ENCODE measurements around the gene CDC42EP4.
"Not testable (repeated sequence)": the region's sequence is repeated elsewhere in the genome, so short reads cannot be mapped to it uniquely, and the experiment has no call there.

CDC42EP4 gene

GRCh38 chr17:73320601-73321264, 8.9 kb upstream of the CDC42EP4 start:
- DNase-seq (ENCODE audit: low spot score), result no peak

DNA sequence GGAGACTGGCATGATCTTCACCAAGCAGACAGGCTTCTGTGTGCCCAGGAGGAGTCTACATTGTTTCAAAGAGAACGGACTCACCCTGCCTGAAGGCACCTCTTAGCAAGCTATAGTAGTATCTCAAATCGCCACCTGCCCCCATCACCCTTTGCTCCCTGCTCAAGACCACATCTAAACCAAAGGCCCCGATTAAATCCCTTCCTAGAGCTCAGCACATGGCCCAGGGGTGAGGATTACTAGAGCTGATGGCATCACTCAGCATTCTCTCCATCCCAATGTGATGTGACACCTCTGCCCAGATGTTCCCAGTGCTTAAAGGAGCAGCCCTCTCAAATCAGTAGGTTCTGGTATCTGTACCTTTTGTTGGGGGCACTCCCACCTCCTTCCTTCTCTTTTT, 8.0 kb upstream of the CDC42EP4 start:
- DNase-seq (ENCODE audit: low spot score), result no peak

GRCh38 chr17:73318836-73319235, 7.0 kb upstream of the CDC42EP4 start:
- no peak for DNase-seq (ENCODE audit: low spot score)

DNA sequence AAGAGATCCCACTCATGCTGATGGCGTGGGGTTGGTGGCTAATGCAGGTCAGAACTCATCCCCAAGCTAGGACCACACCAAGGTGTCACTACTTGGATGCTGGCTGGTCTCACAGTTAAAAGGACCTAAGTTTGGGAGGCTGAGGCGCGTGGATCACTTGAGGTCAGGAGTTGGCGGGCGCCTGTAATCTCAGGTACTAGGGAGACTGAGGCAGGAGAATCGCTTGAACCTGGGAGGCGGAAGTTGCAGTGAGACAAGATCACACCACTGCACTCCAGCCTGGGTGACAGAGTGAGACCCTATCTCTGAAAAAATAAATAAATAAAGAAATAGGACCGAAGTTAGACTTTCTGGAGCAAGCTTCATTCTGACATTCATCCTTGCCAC, 6.6 kb upstream of the CDC42EP4 start:
- DNase-seq (ENCODE audit: low spot score), result no peak

DNA sequence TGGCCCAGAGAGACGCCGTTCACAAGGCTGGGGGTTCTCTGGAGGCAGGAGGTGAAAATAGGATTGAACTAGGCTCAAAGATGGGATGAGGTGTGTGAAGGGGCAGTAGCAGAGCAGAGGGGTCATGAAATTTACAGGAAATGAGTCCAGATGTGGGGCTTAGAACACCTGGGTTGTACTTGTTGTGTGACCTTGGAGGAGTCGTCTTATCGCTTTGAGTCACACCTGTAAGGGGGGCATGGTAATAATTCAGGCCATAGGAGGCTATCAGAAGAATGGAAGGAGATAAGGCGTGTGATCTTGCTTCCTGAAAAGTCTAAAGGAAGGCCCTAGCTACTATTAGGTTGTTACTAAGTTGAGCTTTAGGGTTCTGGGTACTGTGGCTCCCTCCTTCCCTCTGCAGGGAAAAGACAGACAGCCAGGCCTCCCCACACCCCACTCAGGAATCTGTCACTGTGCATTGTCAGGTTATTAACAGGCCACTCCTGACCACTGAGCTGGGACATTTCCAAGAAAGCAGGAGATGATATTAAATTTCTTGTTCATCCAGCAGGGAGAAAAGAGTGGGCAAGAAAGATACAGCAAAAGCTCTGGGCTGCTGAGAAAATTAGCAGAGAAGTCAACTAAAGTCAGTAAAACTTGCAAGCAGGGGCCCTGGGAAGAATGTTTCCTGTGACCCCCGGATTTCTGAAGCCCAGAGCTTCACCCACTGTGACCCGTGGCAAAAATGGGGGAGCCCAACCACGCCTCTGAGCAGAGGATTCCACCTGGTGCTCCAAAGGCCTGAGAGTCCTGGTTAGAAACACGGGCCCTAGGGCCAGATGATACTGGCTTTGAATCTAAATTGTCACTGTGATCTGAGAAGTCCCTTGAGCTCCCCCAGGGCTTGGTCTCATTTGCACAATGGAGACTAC, 6.0 kb upstream of the CDC42EP4 start:
- no peak for DNase-seq (ENCODE audit: low spot score)

DNA sequence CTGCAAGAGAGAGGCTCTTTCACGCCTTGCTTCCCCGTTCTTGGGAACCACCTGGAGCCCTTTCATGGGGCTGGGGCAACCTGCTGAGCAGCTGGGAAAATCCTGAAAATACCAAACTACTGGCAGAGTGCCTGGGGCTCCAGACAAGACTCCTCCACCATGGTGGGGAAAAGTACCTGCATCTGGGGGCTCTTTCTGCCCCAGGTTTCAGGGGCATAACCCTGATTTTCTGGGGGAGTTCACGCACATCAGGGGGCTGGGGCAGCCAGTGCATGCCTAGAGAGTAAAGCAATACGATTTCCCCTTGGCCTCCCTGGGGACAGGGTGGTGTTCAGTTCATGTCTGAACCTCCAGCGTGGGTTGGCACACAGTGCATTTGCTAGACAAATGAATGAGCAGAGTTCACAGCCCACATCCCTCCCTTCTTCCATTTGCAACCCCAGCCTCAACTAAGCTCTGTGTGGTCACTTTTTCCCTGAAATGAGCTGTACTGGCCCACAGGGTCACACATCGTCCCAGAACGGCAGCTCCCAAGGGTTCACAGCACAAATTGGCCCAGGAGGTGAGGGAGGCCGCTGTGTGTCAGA, 5.2 kb upstream of the CDC42EP4 start:
- DNase-seq (ENCODE audit: low spot score), result no peak

- no peak for DNase-seq (ENCODE audit: low spot score)
Observed at GRCh38 chr17:73315471-73315870, 3.7 kb upstream of the CDC42EP4 start.

DNA sequence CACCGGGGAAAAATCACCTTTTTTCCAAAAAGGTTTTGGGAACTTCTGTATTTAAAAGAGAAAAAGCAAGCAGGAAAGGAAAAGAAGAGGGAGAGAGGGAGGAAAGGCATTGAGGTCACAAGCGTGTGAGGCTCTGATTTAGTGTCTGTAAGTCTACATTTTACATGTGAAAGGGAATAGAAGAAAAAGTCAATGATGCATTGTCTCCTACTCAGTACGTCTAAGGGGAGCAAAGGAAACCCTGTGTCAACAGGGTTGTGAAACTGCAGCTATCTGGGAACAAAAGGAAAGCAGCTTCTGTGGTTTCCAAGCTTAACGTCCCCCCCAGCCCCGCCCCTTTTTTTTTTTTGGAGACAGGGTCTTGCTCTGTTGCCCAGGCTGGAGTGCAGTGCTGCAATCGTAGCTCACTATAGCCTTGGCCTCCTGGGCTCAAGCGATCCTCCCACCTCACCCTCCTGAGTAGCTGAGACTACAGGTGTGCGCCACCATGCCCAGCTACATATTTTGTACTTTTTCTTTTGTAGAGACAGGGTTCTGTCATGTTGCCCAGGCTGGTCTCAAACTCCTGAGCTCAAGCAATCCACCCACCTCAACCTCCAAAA, 1.8 kb upstream of the CDC42EP4 start:
- no peak for DNase-seq (ENCODE audit: low spot score)

- DNase-seq (ENCODE audit: low spot score), result not testable (repeated sequence)
Observed at GRCh38 chr17:73312887-73313286, 1.1 kb upstream of the CDC42EP4 start.

- DNase-seq (ENCODE audit: low spot score), result no peak
Observed at GRCh38 chr17:73311428-73311780, 397 bp downstream of the CDC42EP4 start.

DNA sequence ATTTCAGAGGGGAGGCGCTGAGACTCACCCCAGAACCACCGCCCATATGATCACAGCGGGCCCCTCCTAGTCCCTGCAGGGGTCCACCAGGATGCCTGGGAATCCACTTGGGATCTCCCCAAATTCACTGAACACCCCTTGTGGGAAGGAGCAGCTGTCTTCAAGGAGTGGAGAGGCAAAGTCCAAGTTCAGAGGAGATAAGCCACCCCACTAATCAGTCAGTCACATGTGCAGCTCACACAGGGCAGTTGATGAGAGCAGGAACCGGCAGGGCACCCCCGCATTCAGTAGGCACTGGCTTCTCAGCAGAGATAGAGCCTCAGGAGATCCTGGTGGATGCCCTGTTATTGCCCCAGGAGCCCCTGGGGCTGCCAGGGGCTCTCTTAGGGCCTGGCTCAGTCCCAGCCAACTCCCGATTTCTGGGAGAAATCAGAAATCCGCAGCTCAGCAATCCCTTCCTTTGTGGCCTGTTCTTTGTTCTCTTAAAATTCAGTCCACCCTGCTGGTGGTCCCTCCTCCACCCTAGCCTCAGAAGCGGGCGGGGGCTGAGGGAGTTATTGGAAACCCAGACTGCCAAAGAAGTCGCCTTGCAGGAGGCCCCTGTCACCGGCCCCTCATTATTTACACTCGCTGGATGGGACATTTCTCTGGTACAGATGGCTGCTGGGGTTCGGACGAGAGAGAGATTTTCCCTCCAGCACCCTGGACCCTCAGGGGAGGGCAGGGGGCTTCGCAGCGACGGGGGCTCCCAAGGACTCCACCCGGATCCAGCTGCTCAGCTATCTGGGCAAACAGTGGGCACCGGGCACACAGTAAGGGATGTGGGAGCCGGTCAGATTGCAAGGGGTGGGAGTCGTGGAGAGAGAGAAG, 1.8 kb downstream of the CDC42EP4 start:
- DNase-seq (ENCODE audit: low spot score), result peak; percentile 23

GRCh38 chr17:73308959-73309358, 2.8 kb downstream of the CDC42EP4 start:
- not testable (repeated sequence) for DNase-seq (ENCODE audit: low spot score)

DNA sequence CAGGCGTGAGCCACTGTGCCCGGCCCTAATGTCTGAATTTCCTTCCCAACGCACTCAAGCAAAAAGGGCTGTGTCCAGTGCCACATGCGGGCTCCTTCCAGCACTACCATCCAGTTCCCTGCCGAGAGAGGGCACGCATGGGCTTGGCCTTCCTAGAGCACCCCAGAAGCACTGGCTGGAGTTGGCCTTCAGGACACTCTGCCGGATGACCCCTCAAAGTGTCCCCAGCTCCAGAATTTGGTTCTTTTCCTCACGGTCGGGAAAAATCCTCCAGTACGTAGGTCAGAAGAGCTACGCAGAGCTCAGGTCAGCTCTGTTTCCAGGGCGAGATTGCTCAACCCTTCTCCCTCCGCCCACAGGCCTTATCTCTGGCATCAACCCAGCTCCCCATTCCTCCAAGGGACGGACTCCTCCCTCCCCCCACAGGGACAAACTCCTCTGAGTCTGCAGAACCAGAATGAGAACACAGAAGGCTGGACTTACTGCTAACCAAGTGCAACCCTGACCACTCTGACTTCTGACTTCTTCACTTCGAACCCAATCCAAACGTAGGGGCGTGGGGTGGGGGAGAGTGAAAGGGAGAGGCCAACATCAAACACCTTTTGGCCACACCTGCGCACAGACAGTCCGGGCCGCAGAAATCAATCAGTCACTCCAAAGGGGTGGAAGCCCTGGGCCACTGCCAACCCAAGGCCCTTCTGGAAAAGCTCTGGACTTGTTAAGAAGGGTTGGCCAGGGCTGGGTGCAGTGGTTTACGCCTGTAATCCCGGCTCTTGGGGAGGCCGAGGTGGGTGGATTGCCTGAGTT, 3.6 kb downstream of the CDC42EP4 start:
- peak; percentile 89 for DNase-seq (ENCODE audit: low spot score)

- DNase-seq (ENCODE audit: low spot score), result peak; percentile 35
Observed at GRCh38 chr17:73307130-73307529, 4.7 kb downstream of the CDC42EP4 start.

- no peak for DNase-seq (ENCODE audit: low spot score)
Observed at GRCh38 chr17:73305845-73306836, 5.7 kb downstream of the CDC42EP4 start.

DNA sequence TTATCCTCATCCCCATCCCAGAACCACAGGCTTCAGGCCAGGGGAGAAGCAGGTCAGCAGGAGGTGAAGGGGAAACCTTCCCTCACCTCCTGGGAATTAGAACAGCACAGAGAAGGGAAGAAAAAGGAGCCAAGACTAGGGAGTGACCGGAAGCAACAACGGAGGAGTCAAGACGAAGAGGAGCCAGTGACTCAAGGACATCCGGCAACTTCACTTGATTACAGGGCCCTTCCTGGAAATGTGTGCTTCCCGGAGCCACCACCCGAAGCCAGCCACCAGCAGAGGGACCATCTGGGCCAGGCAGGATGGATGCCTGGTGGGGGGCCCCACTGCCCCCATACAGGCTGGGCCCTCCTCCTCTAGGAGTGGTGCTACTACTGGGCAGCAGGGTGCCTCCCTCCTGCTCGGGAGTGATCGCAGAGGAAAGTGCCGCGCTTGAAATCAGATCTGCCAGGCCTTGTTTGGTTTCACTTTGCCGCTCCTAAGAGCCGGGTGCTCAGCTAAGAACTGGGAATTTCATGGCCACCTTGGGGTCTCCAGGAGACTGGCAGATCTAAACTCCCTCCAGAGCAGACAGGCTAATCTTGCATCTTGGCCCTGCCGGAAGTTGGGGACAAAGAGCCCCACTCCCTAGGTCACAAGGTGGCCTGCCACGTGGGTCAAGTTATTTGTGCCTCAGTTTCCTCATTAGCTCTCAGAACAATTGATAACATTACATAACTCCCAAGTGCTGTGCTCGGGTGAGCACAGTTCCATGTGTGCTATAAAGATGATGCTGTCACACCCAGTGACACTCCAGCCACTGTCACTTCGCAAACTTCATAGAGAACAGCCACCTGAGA, 6.6 kb downstream of the CDC42EP4 start:
- peak; percentile 85 for DNase-seq (ENCODE audit: low spot score)

GRCh38 chr17:73304438-73304837, 7.4 kb downstream of the CDC42EP4 start:
- no peak for DNase-seq (ENCODE audit: low spot score)

DNA sequence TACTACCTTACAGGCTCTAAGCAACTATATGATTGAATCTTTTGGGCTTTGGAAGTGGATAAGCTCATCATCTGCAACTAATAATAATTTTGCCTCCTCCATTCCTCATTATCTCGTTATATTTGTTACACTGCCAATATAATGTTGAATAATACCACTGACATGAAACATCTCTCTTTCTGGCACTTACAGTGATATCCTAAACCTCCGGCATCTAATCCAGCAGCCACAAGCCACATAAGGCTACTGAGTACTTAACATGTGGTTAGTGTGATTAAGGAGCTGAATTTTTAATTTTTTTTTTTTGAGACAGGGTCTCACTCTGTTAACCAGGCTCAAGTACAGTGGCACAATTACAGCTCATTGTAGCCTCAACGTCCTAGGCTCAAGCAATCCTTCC, 9.6 kb downstream of the CDC42EP4 start:
- no peak for DNase-seq (ENCODE audit: low spot score)

DNA sequence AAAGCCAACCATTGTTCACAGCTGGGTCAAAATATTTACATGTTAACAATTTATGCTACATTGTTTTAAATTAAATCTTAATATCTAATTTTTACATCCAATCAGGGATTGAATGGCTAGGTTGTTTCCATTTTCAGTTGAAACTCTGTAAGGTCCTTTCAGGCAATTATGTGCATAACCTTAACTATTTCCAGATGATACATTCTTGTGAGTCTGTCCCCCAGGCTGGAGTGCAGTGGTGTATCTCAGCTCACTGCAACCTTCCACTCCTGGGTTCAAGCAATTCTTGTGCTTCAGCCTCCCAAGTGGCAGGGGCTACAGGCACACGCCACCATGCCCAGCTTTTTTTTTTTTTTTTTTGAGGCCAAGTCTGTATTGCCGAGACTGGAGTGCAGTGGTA, 10.4 kb downstream of the CDC42EP4 start:
- DNase-seq (ENCODE audit: low spot score), result no peak

Data from kidney tubule cell (primary cell).